Heart left ventricle (tissue), 16 donors: ENCODE data around the gene PPP1R15A. TPM values are rescaled to one million over a fixed set of nuclear protein-coding genes. Genes with fewer than 3 reads are reported as not detected.

Experiments used
- ATAC-seq, 4 donors: fragments of 200-7000 bp; cut with Tn5 transposase; one replicate each; pipeline ENCODE4 v1.9.1; 2020 to 2022; ENCODE audit warnings: moderate library complexity in 4 of 4, mild to moderate bottlenecking in 3 of 4, moderate number of reproducible peaks in 1 of 4
- DNase-seq, 5 donors: peaks; one replicate each; pipeline ENCODE4 v3.0.0-alpha.2; 2020
- H3K27ac ChIP-seq, 12 donors: fragments of 200-600 bp; sonication (generic) in 4 of 12; one replicate each; pipeline versions ENCODE4 v1.5.0 to v1.8.0; 2016 to 2022; ENCODE audit warnings: mild to moderate bottlenecking in 2 of 12
- H3K27me3 ChIP-seq, 9 donors: fragments of 200-600 bp; sonication (generic) in 2 of 9; one replicate each; pipeline versions ENCODE4 v1.5.1 to v1.8.0; 2016 to 2022; ENCODE audit warnings: mild to moderate bottlenecking in 3 of 9
- H3K36me3 ChIP-seq, 9 donors: fragments of 200-600 bp; sonication (generic) in 2 of 9; one replicate each; pipeline versions ENCODE4 v1.5.0 to v1.8.0; 2018 to 2022; ENCODE audit warnings: mild to moderate bottlenecking in 2 of 9
- H3K4me1 ChIP-seq, 12 donors: fragments of 200-600 bp; sonication (generic) in 4 of 12; one replicate each; pipeline versions ENCODE4 v1.5.0 to v1.8.0; 2016 to 2022; ENCODE audit warnings: mild to moderate bottlenecking in 3 of 12
- H3K4me3 ChIP-seq, 12 donors: fragments of 200-600 bp; sonication (generic) in 4 of 12; one replicate each; pipeline versions ENCODE4 v1.5.0 to v1.8.0; 2017 to 2022; ENCODE audit warnings: mild to moderate bottlenecking in 9 of 12, moderate library complexity in 4 of 12
- H3K9me3 ChIP-seq, 12 donors: fragments of 200-600 bp; sonication (generic) in 4 of 12; one replicate each; pipeline versions ENCODE4 v1.5.0 to v1.8.0; 2016 to 2022; ENCODE audit warnings: mild to moderate bottlenecking in 1 of 12
- POLR2A ChIP-seq, 2 donors: fragments of 450-650 bp; IDR thresholded peaks; one replicate each; pipeline ENCODE4 v1.6.1; 2017; ENCODE audit warnings: antibody characterized with exemption in 2 of 2, mild to moderate bottlenecking in 2 of 2, moderate library complexity in 2 of 2
- WGBS, 4 donors: extraction: QIAGEN DNeasy Blood & Tissue Kit in 2 of 4; methylation state at CpG; one replicate each; pipeline versions ENCODE4 v1.1.5 to v1.1.7; 2013 to 2018; 5-methylcytosine and 5-hydroxymethylcytosine counted together
- intact Hi-C, 10 donors: fragments of 100-400 bp; cut with DNase I; formaldehyde crosslinking; loops; one replicate each; pipeline versions ENCODE4 v1.11.1 to v1.14.2; 2022
- polyA plus RNA-seq, 2 donors: library from polyadenylated mRNA; stranded (reverse); fragments of 200-250 nt; gene quantifications; one replicate each; pipeline ENCODE4 v1.2.3, GENCODE V29; 2013
- total RNA-seq, 9 donors: library from RNA; depleted of rRNA in 2 of 9; stranded (reverse); fragments of >200 nt in 2 of 9; fragmentation: NEBNext Ultra II Directional in 3 of 9; extraction: Animal tissue kit (Norgen Biotek cat#: 25700) in 3 of 9; gene quantifications; one replicate each; pipeline versions ENCODE4 v1.1.0 to v1.2.4, GENCODE V29; 2016 to 2023
- TF ChIP-seq, protein P1 (sequence below), 12 donors: fragments of 200-600 bp; sonication (generic) in 4 of 12; IDR thresholded peaks; one replicate each; pipeline versions ENCODE4 v1.5.0 to v1.8.0; 2018 to 2022; ENCODE audit warnings: antibody characterized with exemption in 12 of 12, mild to moderate bottlenecking in 5 of 12
- donor health status: ischemic (EF 13 %, LVEDD 7.1; RV severe dilation, severe dysfunction).
- donor health status: healthy with polysubstance abuse.
- donor health status: DM: no; HTN: yes; CAD: no.
- donor health status: DM: no; HTN: no; CAD: no.
- donor health status: ischemic (EF 25% LVEDD 6.9; RV normal size, moderate dysfunction).
- donor health status: ischemic (EF 25% LVEDD 5.7; RV mildly dilated, moderate dysfunction).
- donor health status: healthy.
- donor health status: DM: yes; HTN: yes; CAD: no.
- donor health status: ischemic (EF 35%, LVEDD 5.7; RV mildly dilated, moderate dysfunction).
- donor health status: nonischemic (EF 11% LVEDD 7.7; RV severe dilation, severe dysfunction).
- donor health status: DM: yes; HTN: yes; CAD: no.
- donor health status: PGD.
- donor health status: ischemic (EF 29% LVEDD 5.4; RV normal size, mild dysfunction).
- donor health status: nonischemic (EF 23%, LVEDD 6.1; RV moderate dilation, normal function).

PPP1R15A gene
- total and polyA plus RNA-seq, 11 donors = 51.7 to 181 (median 68.2) TPM

DNA sequence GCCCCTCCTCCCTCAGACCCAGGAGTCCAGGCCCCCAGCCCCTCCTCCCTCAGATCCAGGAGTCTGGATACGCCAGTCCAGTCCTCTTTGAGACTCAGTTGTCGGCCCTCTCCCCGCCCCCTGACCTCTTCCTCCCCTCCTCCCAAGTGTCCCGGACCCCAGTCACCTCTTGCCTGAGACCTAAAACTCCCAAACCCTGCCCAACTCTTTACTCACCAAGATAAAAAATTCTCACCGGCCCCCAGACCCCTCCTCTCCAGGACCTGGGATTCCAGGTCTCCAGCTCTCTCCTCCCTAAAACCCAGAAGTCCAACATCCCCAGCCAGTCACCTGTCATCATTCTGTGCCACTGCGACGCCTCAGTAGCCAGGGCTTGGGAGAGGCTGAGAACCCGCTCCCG, 34.5 kb upstream of the PPP1R15A start:
- H3K27me3 ChIP-seq = peaks cover 0 to 4% (median 0%) of the 10 kb centered on the region in 9 donors
- WGBS, 4 donors = 54 to 74% (median 58%) methylated on average over 9 of the region's 9 CpGs
- TF ChIP-seq POLR2A (IDR thresholded peaks at IDR 0.05) = no peak
- TF ChIP-seq, protein P1, sequence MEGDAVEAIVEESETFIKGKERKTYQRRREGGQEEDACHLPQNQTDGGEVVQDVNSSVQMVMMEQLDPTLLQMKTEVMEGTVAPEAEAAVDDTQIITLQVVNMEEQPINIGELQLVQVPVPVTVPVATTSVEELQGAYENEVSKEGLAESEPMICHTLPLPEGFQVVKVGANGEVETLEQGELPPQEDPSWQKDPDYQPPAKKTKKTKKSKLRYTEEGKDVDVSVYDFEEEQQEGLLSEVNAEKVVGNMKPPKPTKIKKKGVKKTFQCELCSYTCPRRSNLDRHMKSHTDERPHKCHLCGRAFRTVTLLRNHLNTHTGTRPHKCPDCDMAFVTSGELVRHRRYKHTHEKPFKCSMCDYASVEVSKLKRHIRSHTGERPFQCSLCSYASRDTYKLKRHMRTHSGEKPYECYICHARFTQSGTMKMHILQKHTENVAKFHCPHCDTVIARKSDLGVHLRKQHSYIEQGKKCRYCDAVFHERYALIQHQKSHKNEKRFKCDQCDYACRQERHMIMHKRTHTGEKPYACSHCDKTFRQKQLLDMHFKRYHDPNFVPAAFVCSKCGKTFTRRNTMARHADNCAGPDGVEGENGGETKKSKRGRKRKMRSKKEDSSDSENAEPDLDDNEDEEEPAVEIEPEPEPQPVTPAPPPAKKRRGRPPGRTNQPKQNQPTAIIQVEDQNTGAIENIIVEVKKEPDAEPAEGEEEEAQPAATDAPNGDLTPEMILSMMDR (IDR thresholded peaks at IDR 0.05) = no peak
- intact Hi-C loops = loop anchor here in 7 of 10 donors (2.0 to 10.0 kb wide), 5 partner anchors 43 to 193 kb away; partner anchors contain the start of genes CA11 (in 6 of the 7) and NTN5 (in 4 of the 7)
- H3K36me3 ChIP-seq = peaks cover 0 to 6% (median 0%) of the 10 kb centered on the region in 9 donors
- H3K27ac ChIP-seq = peak overlapping the region in 3 of 12 donors; percentile 70 to 86 (median 81)
- no peak for ATAC-seq
- peak overlapping the region in 3 of 12 donors; percentile 27 to 55 (median 47) for H3K4me3 ChIP-seq
- peaks cover 0 to 19% (median 10%) of the 10 kb centered on the region in 12 donors for H3K4me1 ChIP-seq
- no peaks in the 10 kb centered on the region for H3K9me3 ChIP-seq
- no peak for DNase-seq

DNA sequence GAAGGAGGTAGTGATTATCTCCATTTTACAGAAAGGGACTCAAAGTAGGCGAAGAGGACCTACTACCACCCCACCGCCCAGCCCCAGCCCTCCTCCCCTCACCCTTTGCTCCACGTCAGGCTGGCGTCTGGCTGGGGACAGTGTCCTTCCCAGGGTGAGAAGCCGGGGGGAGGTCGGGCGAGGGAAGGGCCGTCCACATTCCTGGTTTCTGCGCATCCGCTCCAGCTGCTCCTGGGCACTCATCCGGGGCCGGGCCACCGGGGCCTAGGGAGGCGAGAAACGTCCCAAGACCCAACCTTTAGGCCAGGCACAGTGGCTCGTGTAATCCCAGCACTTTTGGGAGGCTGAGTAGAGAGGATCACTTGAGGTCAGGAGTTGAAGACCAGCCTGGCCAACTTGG, 31.2 kb upstream of the PPP1R15A start:
- Histone ChIP-seq H3K4me1 (peaks cover 0 to 13% (median 9%) of the 10 kb centered on the region in 12 donors), H3K9me3 (no peaks in the 10 kb centered on the region), H3K4me3 (no peak overlapping the region), H3K27me3 (peaks cover 0 to 4% (median 0%) of the 10 kb centered on the region in 9 donors), H3K27ac (no peak overlapping the region), H3K36me3 (peaks cover 0 to 28% (median 8%) of the 10 kb centered on the region in 9 donors)
- no peak for ATAC-seq
- DNase-seq = no peak
- intact Hi-C loops = loop anchor here in 3 of 10 donors (5.0 to 10.0 kb wide), 2 partner anchors 166 to 194 kb away; partner anchors contain the start of genes NTN5 (in 2 of the 3) and CA11 (in 1 of the 3)
- 90 to 94% (median 92%) methylated on average over 15 to 16 of the region's 16 CpGs for WGBS, 4 donors
- TF ChIP-seq, protein P1 (IDR thresholded peaks at IDR 0.05) = no peak
- TF ChIP-seq POLR2A (IDR thresholded peaks at IDR 0.05) = no peak

DNA sequence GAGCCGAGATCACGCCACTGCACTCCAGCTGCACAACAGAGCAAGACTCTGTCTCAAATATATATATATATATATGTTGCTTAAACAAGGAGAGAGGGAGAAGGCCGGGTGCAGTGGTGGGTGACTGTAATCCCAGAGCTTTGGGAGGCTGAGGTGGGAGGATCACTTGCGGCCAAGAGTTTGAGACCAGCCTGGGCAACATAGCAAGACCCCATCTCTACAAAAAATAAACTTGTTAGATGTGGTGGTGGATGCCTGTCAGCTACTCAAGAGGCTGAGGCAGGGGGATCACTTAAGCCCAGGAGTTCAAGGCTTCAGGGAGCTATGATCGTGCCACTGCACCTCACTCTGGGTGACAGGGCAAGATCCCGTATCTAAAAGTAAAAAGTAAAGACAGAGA, 30.6 kb upstream of the PPP1R15A start:
- intact Hi-C loops = loop anchor here in 3 of 10 donors (5.0 to 10.0 kb wide), 2 partner anchors 167 to 194 kb away; partner anchors contain the start of genes NTN5 (in 2 of the 3) and CA11 (in 1 of the 3)
- DNase-seq = no peak
- H3K27me3 ChIP-seq = peaks cover 0 to 4% (median 0%) of the 10 kb centered on the region in 9 donors
- peaks cover 0 to 32% (median 8%) of the 10 kb centered on the region in 9 donors for H3K36me3 ChIP-seq
- TF ChIP-seq POLR2A (IDR thresholded peaks at IDR 0.05) = no peak
- TF ChIP-seq, protein P1 (IDR thresholded peaks at IDR 0.05) = no peak
- no peak for ATAC-seq
- H3K27ac ChIP-seq = no peak overlapping the region
- no peak overlapping the region for H3K4me3 ChIP-seq
- no peaks in the 10 kb centered on the region for H3K9me3 ChIP-seq
- 93 to 96% (median 95%) methylated on average over 6 of the region's 6 CpGs for WGBS, 4 donors
- peaks cover 0 to 8% (median 6%) of the 10 kb centered on the region in 12 donors for H3K4me1 ChIP-seq

DNA sequence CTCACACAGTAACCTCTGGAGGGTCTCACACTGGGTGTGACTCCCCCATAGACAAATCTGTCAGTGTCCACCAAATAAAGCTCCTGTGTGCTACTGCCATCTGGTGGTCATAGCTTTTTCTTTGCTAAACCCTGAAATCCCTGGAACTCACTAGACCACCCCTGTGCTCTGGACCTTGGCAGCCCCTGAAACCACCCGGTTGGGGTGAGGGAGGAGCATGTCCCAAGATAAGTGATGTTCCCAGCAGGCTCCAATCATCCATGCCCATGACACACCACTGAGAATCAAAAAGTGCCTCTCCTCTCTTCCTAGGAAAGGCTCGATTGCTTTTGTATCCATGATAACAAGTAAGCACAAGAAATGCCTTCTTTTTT, 29.4 kb upstream of the PPP1R15A start:
- Histone ChIP-seq H3K4me3 (no peak overlapping the region), H3K9me3 (no peaks in the 10 kb centered on the region), H3K27ac (no peak overlapping the region), H3K36me3 (peaks cover 0 to 44% (median 8%) of the 10 kb centered on the region in 9 donors), H3K27me3 (no peaks in the 10 kb centered on the region), H3K4me1 (no peaks in the 10 kb centered on the region)
- intact Hi-C loops = loop anchor here in 8 of 10 donors (1.0 to 10.0 kb wide), 5 partner anchors 54 to 196 kb away; partner anchors contain the start of genes CA11 (in 2 of the 8) and NTN5 (in 2 of the 8)
- TF ChIP-seq, protein P1 (IDR thresholded peaks at IDR 0.05) = peak; percentile 72 to 85 (median 78)
- no peak for TF ChIP-seq POLR2A (IDR thresholded peaks at IDR 0.05)
- 46 to 50% (median 47%) methylated on average over 2 of the region's 2 CpGs for WGBS, 4 donors
- ATAC-seq = peak; percentile 10 to 70 (median 50)
- DNase-seq = peak in 2 of 5 donors; percentile 36 to 37
